ENCODE results near the gene SPDYA. TPM values are rescaled to one million over a fixed set of nuclear protein-coding genes. Genes with fewer than 3 reads are reported as not detected.

Gene SPDYA
- total RNA-seq, 1 donor from 2014 or later, result 3.3 TPM

- intact Hi-C loops (cut with DNase I), result no loop called here
- ATAC-seq, result no peak
- no peak for DNase-seq (ENCODE audit: low spot score)
These were observed 86.3 kb downstream of the SPDYA start for GRCh38 chr2:28896906-28897305.

- DNase-seq (ENCODE audit: low spot score), result no peak
- intact Hi-C loops (cut with DNase I), result no loop called here
- ATAC-seq, result no peak
These were observed 87.4 kb downstream of the SPDYA start for GRCh38 chr2:28898048-28898447.

Other genes starting within 250 kb of the SPDYA start
- 210 TPM for gene PPP1CB, start 59.0 kb upstream of the SPDYA start, total RNA-seq
- gene TRMT61B, start 59.5 kb downstream of the SPDYA start, total RNA-seq, result 14.0 TPM
- gene WDR43, start 83.8 kb downstream of the SPDYA start, total RNA-seq, result 47.9 TPM
- 5.3 TPM for gene TOGARAM2, start 170.5 kb downstream of the SPDYA start, total RNA-seq

All from sciatic nerve (tissue), 2 donors.